H1 (cell line): Measurements from ENCODE around the gene CAMTA1. TPM values are rescaled to one million over a fixed set of nuclear protein-coding genes. Genes with fewer than 3 reads are reported as not detected.

Source experiments
- CTCF ChIA-PET: fragments of 300-600 bp; sonication (Branson Sonifier 250); formaldehyde crosslinking; loops from one replicate; lab custom pipeline; 2021; ENCODE audit not compliant: partially characterized antibody; lab: Charles Lee
- POLR2A ChIA-PET: fragments of 300-600 bp; sonication (Branson Sonifier 250); formaldehyde crosslinking; loops from one replicate; lab custom pipeline; 2021; ENCODE audit warnings: inconsistent platforms; ENCODE audit not compliant: partially characterized antibody; lab: Charles Lee
- DNase-seq, 2 experiments: peaks; one replicate each; pipeline versions ENCODE4 v3.0.0 to v3.0.0-alpha.2; 2010 to 2022; ENCODE audit warnings: low spot score in 2 of 2, low read depth in 1 of 2, mixed read lengths in 1 of 2
- FAIRE-seq: peaks from 2 replicates; lab custom pipeline; 2011; peaks lifted over from hg19 to GRCh38; lab: Jason Lieb, UNC
- H2AFZ ChIP-seq: 2 replicates; pipeline ENCODE4 v1.8.1; 2012; ENCODE audit warnings: low read length, inconsistent platforms
- H2AK5ac ChIP-seq: 2 replicates; pipeline ENCODE4 v1.6.1; 2013; ENCODE audit warnings: low read depth, low read length
- H2BK120ac ChIP-seq: replicated peaks from 2 replicates; pipeline ENCODE3; 2013; ENCODE audit warnings: low read depth, low read length, inconsistent platforms
- H2BK12ac ChIP-seq: 2 replicates; pipeline ENCODE4 v1.6.1; 2013; ENCODE audit warnings: low read depth, low read length
- H2BK15ac ChIP-seq: 2 replicates; pipeline ENCODE4 v1.6.1; 2013; ENCODE audit warnings: low read length
- H2BK20ac ChIP-seq: 2 replicates; pipeline ENCODE4 v1.6.1; 2013; ENCODE audit warnings: low read length
- H2BK5ac ChIP-seq: 2 replicates; pipeline ENCODE4 v1.6.1; 2013; ENCODE audit warnings: low read depth, low read length
- H3K14ac ChIP-seq: 2 replicates; pipeline ENCODE4 v1.6.1; 2013; ENCODE audit warnings: inconsistent platforms; ENCODE audit not compliant: insufficient read length
- H3K18ac ChIP-seq: 2 replicates; pipeline ENCODE4 v1.6.1; 2013; ENCODE audit warnings: low read length; ENCODE audit errors: extremely low read depth
- H3K23ac ChIP-seq: 2 replicates; pipeline ENCODE4 v1.6.1; 2013; ENCODE audit warnings: inconsistent platforms; ENCODE audit not compliant: insufficient read length
- H3K23me2 ChIP-seq: 2 replicates; pipeline ENCODE4 v1.6.1; 2013; ENCODE audit warnings: low read depth, low read length
- H3K27ac ChIP-seq: 2 replicates; pipeline ENCODE4 v1.6.1; 2011; ENCODE audit warnings: low read depth, low read length, inconsistent platforms
- H3K27me3 ChIP-seq, 4 experiments: replicated peaks in 1 of 4; 1 replicate in 1 of 4; 2 replicates in 3 of 4; pipeline versions ENCODE4 v1.6.1 to v1.8.1; 2011 to 2013; ENCODE audit warnings: low read length in 3 of 4, mild to moderate bottlenecking in 3 of 4, inconsistent platforms in 2 of 4, mixed read lengths in 2 of 4, moderate library complexity in 1 of 4; ENCODE audit not compliant: control insufficient read depth in 3 of 4, insufficient read depth in 3 of 4; ENCODE audit errors: extremely low read depth in 1 of 4
- H3K36me3 ChIP-seq, 4 experiments: 2 replicates each; pipeline versions ENCODE4 v1.6.1 to v1.8.1; 2011 to 2013; ENCODE audit warnings: mild to moderate bottlenecking in 4 of 4, low read length in 3 of 4, moderate library complexity in 2 of 4, control low read depth in 1 of 4, inconsistent platforms in 1 of 4; ENCODE audit not compliant: insufficient read depth in 4 of 4, control insufficient read depth in 2 of 4
- H3K4ac ChIP-seq: replicated peaks from 2 replicates; pipeline ENCODE3; 2013; ENCODE audit warnings: low read length, low read depth, mixed read lengths, inconsistent platforms; ENCODE audit not compliant: insufficient read length
- H3K4me1 ChIP-seq, 4 experiments: replicated peaks in 1 of 4; 1 replicate in 1 of 4; 2 replicates in 3 of 4; pipeline versions ENCODE4 v1.6.1 to v1.8.1; 2011 to 2013; ENCODE audit warnings: low read length in 3 of 4, inconsistent platforms in 2 of 4, mixed read lengths in 1 of 4; ENCODE audit not compliant: insufficient read depth in 4 of 4, control insufficient read depth in 3 of 4
- H3K4me2 ChIP-seq, 2 experiments: 2 replicates each; pipeline versions ENCODE4 v1.6.1 to v1.8.1; 2011 to 2013; ENCODE audit warnings: low read depth in 2 of 2, low read length in 2 of 2, control low read depth in 1 of 2, inconsistent platforms in 1 of 2, mild to moderate bottlenecking in 1 of 2; ENCODE audit not compliant: insufficient read depth in 1 of 2
- H3K4me3 ChIP-seq, 4 experiments: fragments of 200-600, 300-600 bp in 1 of 4; sonication (generic), shearing (Covaris generic), sonication (Bioruptor Twin) in 1 of 4; 2 replicates each; pipeline versions ENCODE4 v1.5.1 to v1.8.1; 2011 to 2016; ENCODE audit warnings: low read length in 4 of 4, low read depth in 3 of 4, control low read depth in 2 of 4, inconsistent platforms in 2 of 4, mild to moderate bottlenecking in 2 of 4, mixed read lengths in 1 of 4, moderate library complexity in 1 of 4; ENCODE audit not compliant: insufficient read depth in 2 of 4; ENCODE audit errors: extremely low read depth in 1 of 4
- H3K56ac ChIP-seq: replicated peaks from 2 replicates; pipeline ENCODE3; 2013; ENCODE audit warnings: low read depth, mild to moderate bottlenecking, mixed read lengths, low read length, inconsistent platforms; ENCODE audit not compliant: insufficient read length
- H3K79me1 ChIP-seq: 2 replicates; pipeline ENCODE4 v1.6.1; 2013; ENCODE audit warnings: low read depth, low read length, control low read depth
- H3K79me2 ChIP-seq, 2 experiments: 2 replicates each; pipeline versions ENCODE4 v1.6.1 to v1.8.1; 2012 to 2013; ENCODE audit warnings: low read length in 2 of 2, mild to moderate bottlenecking in 2 of 2, inconsistent platforms in 1 of 2; ENCODE audit not compliant: insufficient read depth in 2 of 2, control insufficient read depth in 1 of 2
- H3K9ac ChIP-seq, 4 experiments: replicated peaks in 1 of 4; 1 replicate in 1 of 4; 2 replicates in 3 of 4; pipeline versions ENCODE4 v1.6.1 to v1.8.1; 2011 to 2013; ENCODE audit warnings: low read depth in 3 of 4, low read length in 3 of 4, control low read depth in 2 of 4, mild to moderate bottlenecking in 2 of 4, moderate library complexity in 2 of 4, inconsistent platforms in 1 of 4; ENCODE audit errors: extremely low read depth in 1 of 4
- H3K9me3 ChIP-seq, 2 experiments: 2 replicates each; pipeline versions ENCODE4 v1.6.1 to v1.8.1; 2012 to 2013; ENCODE audit warnings: mild to moderate bottlenecking in 2 of 2, moderate library complexity in 2 of 2, control low read depth in 1 of 2, inconsistent platforms in 1 of 2, low read depth in 1 of 2, low read length in 1 of 2, mixed read lengths in 1 of 2; ENCODE audit not compliant: insufficient read depth in 2 of 2
- H4K20me1 ChIP-seq, 2 experiments: replicated peaks in 1 of 2; 2 replicates each; pipeline versions ENCODE3 to v1.8.1; 2011 to 2013; ENCODE audit warnings: inconsistent platforms in 2 of 2, low read length in 2 of 2, mild to moderate bottlenecking in 1 of 2; ENCODE audit not compliant: insufficient read depth in 2 of 2, control insufficient read depth in 1 of 2
- H4K5ac ChIP-seq: 2 replicates; pipeline ENCODE4 v1.6.1; 2013; ENCODE audit warnings: low read length, low read depth, mixed read lengths, inconsistent platforms; ENCODE audit not compliant: insufficient read length
- H4K8ac ChIP-seq: 2 replicates; pipeline ENCODE4 v1.8.0; 2013; ENCODE audit warnings: mild to moderate bottlenecking, moderate library complexity, low read length, inconsistent platforms; ENCODE audit not compliant: insufficient read depth; ENCODE audit errors: extremely low read depth
- H4K91ac ChIP-seq: replicated peaks from 2 replicates; pipeline ENCODE3; 2013; ENCODE audit warnings: low read length, mixed read lengths, inconsistent platforms; ENCODE audit not compliant: insufficient read length
- CEBPB ChIP-seq: IDR thresholded peaks from 2 replicates; pipeline ENCODE4 v1.6.1; 2012; ENCODE audit warnings: low read depth, low read length
- CHD2 ChIP-seq: IDR thresholded peaks from 2 replicates; pipeline ENCODE4 v1.6.1; 2012; ENCODE audit warnings: low read length, improper control_type of control experiment
- CREB1 ChIP-seq: IDR thresholded peaks from 2 replicates; pipeline ENCODE4 v1.6.1; 2012; ENCODE audit warnings: inconsistent platforms
- CTBP2 ChIP-seq: IDR thresholded peaks from 2 replicates; pipeline ENCODE4 v1.7.0; 2011; ENCODE audit warnings: borderline replicate concordance, mild to moderate bottlenecking, moderate library complexity, mixed read lengths, low read length; ENCODE audit not compliant: insufficient read depth, insufficient read length
- EGR1 ChIP-seq: IDR thresholded peaks from 2 replicates; pipeline ENCODE4 v1.6.1; 2011; ENCODE audit warnings: low read depth, low read length, borderline replicate concordance
- FOSL1 ChIP-seq: IDR thresholded peaks from 2 replicates; pipeline ENCODE4 v1.6.1; 2011; ENCODE audit warnings: mild to moderate bottlenecking, low read depth, low read length, moderate library complexity; ENCODE audit not compliant: insufficient read depth
- MAFK ChIP-seq: IDR thresholded peaks from 2 replicates; pipeline ENCODE4 v1.6.1; 2012; ENCODE audit warnings: low read depth, mild to moderate bottlenecking, improper control_type of control experiment, low read length
- POLR2A ChIP-seq, 2 experiments: IDR thresholded peaks; 1 replicate in 1 of 2; 2 replicates in 1 of 2; pipeline ENCODE4 v1.6.1; 2011; ENCODE audit warnings: low read depth in 2 of 2, low read length in 2 of 2, mild to moderate bottlenecking in 2 of 2; ENCODE audit errors: control extremely low read depth in 1 of 2
- RAD21 ChIP-seq, 2 experiments: IDR thresholded peaks in 1 of 2; conservative IDR thresholded peaks in 1 of 2; 2 replicates each; pipeline ENCODE4 v1.6.1; 2011; ENCODE audit warnings: low read depth in 2 of 2, low read length in 2 of 2, improper control_type of control experiment in 1 of 2, inconsistent platforms in 1 of 2, mild to moderate bottlenecking in 1 of 2, moderate library complexity in 1 of 2
- RBBP5 ChIP-seq: IDR thresholded peaks from 2 replicates; pipeline ENCODE4 v1.7.1; 2012; ENCODE audit warnings: low read depth, mild to moderate bottlenecking, inconsistent platforms, low read length, moderate library complexity, borderline replicate concordance
- RXRA ChIP-seq: IDR thresholded peaks from 2 replicates; pipeline ENCODE4 v1.6.1; 2011; ENCODE audit warnings: low read depth, mild to moderate bottlenecking, low read length, moderate library complexity; ENCODE audit not compliant: insufficient read depth
- SP1 ChIP-seq: IDR thresholded peaks from 2 replicates; pipeline ENCODE4 v1.6.1; 2011; ENCODE audit warnings: low read depth, low read length
- SUZ12 ChIP-seq: fragments of 200-600 bp; sonication (generic); IDR thresholded peaks from 2 replicates; pipeline ENCODE4 v1.6.1; 2012; ENCODE audit warnings: mild to moderate bottlenecking, inconsistent platforms, low read length, moderate library complexity, mixed read lengths
- TAF1 ChIP-seq: IDR thresholded peaks from 2 replicates; pipeline ENCODE4 v1.6.1; 2011; ENCODE audit warnings: mild to moderate bottlenecking, low read depth, low read length
- TAF7 ChIP-seq: optimal IDR thresholded peaks from 2 replicates; pipeline ENCODE3; 2011; ENCODE audit warnings: low read depth, mild to moderate bottlenecking, inconsistent platforms, low read length, moderate library complexity, borderline replicate concordance
- WGBS, 2 experiments: shearing (Covaris generic) in 1 of 2; methylation state at CpG; one replicate each; pipeline versions ENCODE4 v1.1.6 to v1.1.7; 2013 to 2015; ENCODE audit warnings: low lambda C conversion rate in 2 of 2, mixed read lengths in 2 of 2, inconsistent platforms in 1 of 2, low coverage in 1 of 2, missing lambda C conversion rate in 1 of 2; ENCODE audit not compliant: insufficient replicate concordance in 2 of 2, insufficient coverage in 1 of 2, insufficient read length in 1 of 2; ENCODE audit errors: extremely low coverage in 1 of 2, missing lambda C conversion rate in 1 of 2; 5-methylcytosine and 5-hydroxymethylcytosine counted together
- polyA plus RNA-seq, 7 experiments: library from polyadenylated mRNA; depleted of rRNA in 3 of 7; stranded (reverse) in 5 of 7; unstranded in 2 of 7; fragments of >200 nt in 5 of 7; fragments of 200-250 nt in 2 of 7; gene quantifications; 1 replicate in 5 of 7; 2 replicates in 1 of 7; 4 replicates in 1 of 7; pipeline versions ENCODE4 v1.2.1 to v1.2.3, GENCODE V29; 2011 to 2013; ENCODE audit warnings: missing spikeins in 2 of 7, mixed read lengths in 2 of 7
- total RNA-seq: library from RNA; stranded (reverse); fragmentation: NEBNext Ultra II Directional; extraction: Animal tissue kit (Norgen Biotek cat#: 25700); gene quantifications from 2 replicates; pipeline ENCODE4 v1.2.1, GENCODE V29; 2021

CAMTA1 gene
- total and polyA plus RNA-seq, 2 of the 8 experiments (the other 6 are each of a cell fraction or from before 2014, with no cell fraction given) = 65.0 to 119 TPM

DNA sequence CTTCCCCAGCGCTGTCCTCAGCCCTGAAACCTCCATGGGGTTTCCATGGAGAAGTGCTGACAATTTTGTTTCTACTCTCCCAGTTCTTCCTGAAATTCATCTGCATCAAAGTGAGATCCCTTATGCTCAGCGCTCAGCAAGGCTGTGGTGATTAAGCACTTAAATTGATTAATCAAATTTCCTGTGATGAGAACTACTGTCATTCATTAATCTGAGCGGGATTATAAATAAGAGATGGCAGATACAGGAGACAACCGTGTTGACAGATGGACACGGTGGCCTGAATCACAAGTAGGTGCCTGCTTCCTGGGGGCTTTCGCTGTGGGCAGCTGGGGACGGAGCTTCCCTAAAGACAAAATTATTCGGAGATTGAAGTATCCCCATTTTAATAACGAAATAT is 656.8 kb downstream of the CAMTA1 start:
- no peak for DNase-seq
- no peak overlapping the region for H3K14ac ChIP-seq
- H2BK12ac ChIP-seq = no peak overlapping the region
- H3K79me2 ChIP-seq = no peaks in the 10 kb centered on the region
- no peak overlapping the region for H2AFZ ChIP-seq
- FAIRE-seq = no peak
- CTCF ChIA-PET = interaction anchor here (1.8 to 2.6 kb wide), 2 partner anchors 33 to 94 kb away, joined by 5 to 8 read pairs; no protein-coding TSS in a partner anchor
- no peak overlapping the region for H3K18ac ChIP-seq
- 84% methylated on average over 9 of the region's 9 CpGs; no CpG with 5 or more reads in 1 of the 2 experiments for WGBS, 2 experiments
- H3K4me3 ChIP-seq = no peak overlapping the region
- H4K91ac ChIP-seq = no peak overlapping the region
- no peaks in the 10 kb centered on the region for H3K36me3 ChIP-seq
- no peak overlapping the region for H4K8ac ChIP-seq
- no peaks in the 10 kb centered on the region for H3K79me1 ChIP-seq
- no peak overlapping the region for H3K9ac ChIP-seq
- H3K23ac ChIP-seq = no peak overlapping the region
- POLR2A ChIA-PET = no interaction called here
- no peak overlapping the region for H3K27ac ChIP-seq
- no peak overlapping the region for H2BK20ac ChIP-seq
- no peak overlapping the region for H3K56ac ChIP-seq
- no peak overlapping the region for H3K4me2 ChIP-seq
- no peak overlapping the region for H2BK15ac ChIP-seq
- no peaks in the 10 kb centered on the region for H3K27me3 ChIP-seq
- H2AK5ac ChIP-seq = no peak overlapping the region
- H3K23me2 ChIP-seq = no peaks in the 10 kb centered on the region
- no peaks in the 10 kb centered on the region; a peak in 1 of 7 replicates for H3K4me1 ChIP-seq
- no peak overlapping the region for H3K4ac ChIP-seq
- no peaks in the 10 kb centered on the region for H4K20me1 ChIP-seq
- H4K5ac ChIP-seq = no peak overlapping the region
- no peaks in the 10 kb centered on the region for H3K9me3 ChIP-seq
- no peak overlapping the region for H2BK120ac ChIP-seq
- H2BK5ac ChIP-seq = no peak overlapping the region
- TF ChIP-seq CHD2 (no peak), RXRA (no peak), TAF1 (no peak), SUZ12 (no peak), CREB1 (no peak), RBBP5 (no peak), POLR2A (IDR thresholded peaks at IDR 0.05; ENCODE audit: control extremely low read depth in 1 of 2, low read depth in 2 of 2, low read length in 2 of 2) (no peak), EGR1 (no peak), CEBPB (no peak), FOSL1 (no peak), TAF7 (no peak), MAFK (no peak), SP1 (no peak), RAD21 (IDR thresholded peaks at IDR 0.05 in 1 of 2, conservative IDR thresholded peaks at IDR 0.05 in 1 of 2; ENCODE audit: low read depth in 2 of 2, low read length in 2 of 2) (no peak), CTBP2 (no peak)
